ENCODE measurements around the gene IGDCC3. TPM values are rescaled to one million over a fixed set of nuclear protein-coding genes. Genes with fewer than 3 reads are reported as not detected.

Gene IGDCC3
- total RNA-seq, 1 experiment from 2014 or later: 53.5 TPM

- TF ChIP-seq, protein P1, sequence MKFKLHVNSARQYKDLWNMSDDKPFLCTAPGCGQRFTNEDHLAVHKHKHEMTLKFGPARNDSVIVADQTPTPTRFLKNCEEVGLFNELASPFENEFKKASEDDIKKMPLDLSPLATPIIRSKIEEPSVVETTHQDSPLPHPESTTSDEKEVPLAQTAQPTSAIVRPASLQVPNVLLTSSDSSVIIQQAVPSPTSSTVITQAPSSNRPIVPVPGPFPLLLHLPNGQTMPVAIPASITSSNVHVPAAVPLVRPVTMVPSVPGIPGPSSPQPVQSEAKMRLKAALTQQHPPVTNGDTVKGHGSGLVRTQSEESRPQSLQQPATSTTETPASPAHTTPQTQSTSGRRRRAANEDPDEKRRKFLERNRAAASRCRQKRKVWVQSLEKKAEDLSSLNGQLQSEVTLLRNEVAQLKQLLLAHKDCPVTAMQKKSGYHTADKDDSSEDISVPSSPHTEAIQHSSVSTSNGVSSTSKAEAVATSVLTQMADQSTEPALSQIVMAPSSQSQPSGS (CRISPR knock-in tag; IDR thresholded peaks at IDR 0.05; ENCODE audit: borderline replicate concordance, low read depth): no peak
- TF ChIP-seq ATF1 (CRISPR knock-in tag; IDR thresholded peaks at IDR 0.05) (no peak), STAT6 (CRISPR knock-in tag; conservative IDR thresholded peaks at IDR 0.05; ENCODE audit: low read depth) (no peak), SMAD3 (CRISPR knock-in tag; IDR thresholded peaks at IDR 0.05; ENCODE audit: borderline replicate concordance) (no peak), ZNF263 (CRISPR knock-in tag; IDR thresholded peaks at IDR 0.05; ENCODE audit: low read depth) (no peak), FOXP1 (CRISPR knock-in tag; IDR thresholded peaks at IDR 0.05; ENCODE audit: borderline replicate concordance) (no peak), FOXJ3 (CRISPR knock-in tag; IDR thresholded peaks at IDR 0.05; ENCODE audit: borderline replicate concordance) (no peak), OVOL2 (CRISPR knock-in tag; IDR thresholded peaks at IDR 0.05; ENCODE audit: borderline replicate concordance) (no peak), ZBTB21 (CRISPR knock-in tag; IDR thresholded peaks at IDR 0.05; ENCODE audit: borderline replicate concordance) (no peak)
- TF ChIP-seq, protein P2, sequence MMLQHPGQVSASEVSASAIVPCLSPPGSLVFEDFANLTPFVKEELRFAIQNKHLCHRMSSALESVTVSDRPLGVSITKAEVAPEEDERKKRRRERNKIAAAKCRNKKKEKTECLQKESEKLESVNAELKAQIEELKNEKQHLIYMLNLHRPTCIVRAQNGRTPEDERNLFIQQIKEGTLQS (CRISPR knock-in tag; conservative IDR thresholded peaks at IDR 0.05): no peak
Measured at GRCh38 chr15:65399997-65400396, 22.2 kb upstream of the IGDCC3 start (continued).

- ATAC-seq (no peak), DNase-seq (ENCODE audit: low spot score) (no peak)
- H3K4me3 Mint-ChIP-seq: no peak overlapping the region
- H3K36me3 Mint-ChIP-seq: no peaks in the 10 kb centered on the region
- H3K4me1 Mint-ChIP-seq: peaks cover 32% of the 10 kb centered on the region
- H3K9me3 Mint-ChIP-seq: no peaks in the 10 kb centered on the region
- POLR2A ChIA-PET: interaction anchor here (1.1 kb wide), 1 partner anchor 22 kb away, joined by 3 read pairs; no protein-coding TSS in a partner anchor
- H3K27me3 Mint-ChIP-seq (ENCODE audit: low read depth): peaks cover 41% of the 10 kb centered on the region
- CTCF ChIA-PET: interaction anchor here (0.9 to 4.4 kb wide), 7 partner anchors 14 to 212 kb away, joined by 3 to 105 read pairs (median 19); partner anchors contain the start of gene INTS14
- H3K27ac Mint-ChIP-seq: no peak overlapping the region
- no peak for TF ChIP-seq NR1H2 (CRISPR knock-in tag; IDR thresholded peaks at IDR 0.05)
- no peak for TF ChIP-seq ZMAT4 (CRISPR knock-in tag; IDR thresholded peaks at IDR 0.05)
- no peak for TF ChIP-seq GRHL2 (CRISPR knock-in tag; IDR thresholded peaks at IDR 0.05; ENCODE audit: insufficient replicate concordance, severe bottlenecking)
- TF ChIP-seq, protein P3, sequence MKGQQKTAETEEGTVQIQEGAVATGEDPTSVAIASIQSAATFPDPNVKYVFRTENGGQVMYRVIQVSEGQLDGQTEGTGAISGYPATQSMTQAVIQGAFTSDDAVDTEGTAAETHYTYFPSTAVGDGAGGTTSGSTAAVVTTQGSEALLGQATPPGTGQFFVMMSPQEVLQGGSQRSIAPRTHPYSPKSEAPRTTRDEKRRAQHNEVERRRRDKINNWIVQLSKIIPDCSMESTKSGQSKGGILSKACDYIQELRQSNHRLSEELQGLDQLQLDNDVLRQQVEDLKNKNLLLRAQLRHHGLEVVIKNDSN (CRISPR knock-in tag; IDR thresholded peaks at IDR 0.05): no peak
- no peak for TF ChIP-seq ZNF532 (CRISPR knock-in tag; IDR thresholded peaks at IDR 0.05; ENCODE audit: borderline replicate concordance)
- no peak for TF ChIP-seq FOXK1 (CRISPR knock-in tag; IDR thresholded peaks at IDR 0.05)
- no peak for TF ChIP-seq E2F4 (CRISPR knock-in tag; IDR thresholded peaks at IDR 0.05; ENCODE audit: borderline replicate concordance, low read depth)
- TF ChIP-seq, protein P4, sequence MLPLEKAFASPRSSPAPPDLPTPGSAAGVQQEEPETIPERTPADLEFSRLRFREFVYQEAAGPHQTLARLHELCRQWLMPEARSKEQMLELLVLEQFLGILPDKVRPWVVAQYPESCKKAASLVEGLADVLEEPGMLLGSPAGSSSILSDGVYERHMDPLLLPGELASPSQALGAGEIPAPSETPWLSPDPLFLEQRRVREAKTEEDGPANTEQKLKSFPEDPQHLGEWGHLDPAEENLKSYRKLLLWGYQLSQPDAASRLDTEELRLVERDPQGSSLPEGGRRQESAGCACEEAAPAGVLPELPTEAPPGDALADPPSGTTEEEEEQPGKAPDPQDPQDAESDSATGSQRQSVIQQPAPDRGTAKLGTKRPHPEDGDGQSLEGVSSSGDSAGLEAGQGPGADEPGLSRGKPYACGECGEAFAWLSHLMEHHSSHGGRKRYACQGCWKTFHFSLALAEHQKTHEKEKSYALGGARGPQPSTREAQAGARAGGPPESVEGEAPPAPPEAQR (CRISPR knock-in tag; IDR thresholded peaks at IDR 0.05): no peak
- TF ChIP-seq NFYB (CRISPR knock-in tag; conservative IDR thresholded peaks at IDR 0.05; ENCODE audit: low read depth): no peak
- TF ChIP-seq, protein P5, sequence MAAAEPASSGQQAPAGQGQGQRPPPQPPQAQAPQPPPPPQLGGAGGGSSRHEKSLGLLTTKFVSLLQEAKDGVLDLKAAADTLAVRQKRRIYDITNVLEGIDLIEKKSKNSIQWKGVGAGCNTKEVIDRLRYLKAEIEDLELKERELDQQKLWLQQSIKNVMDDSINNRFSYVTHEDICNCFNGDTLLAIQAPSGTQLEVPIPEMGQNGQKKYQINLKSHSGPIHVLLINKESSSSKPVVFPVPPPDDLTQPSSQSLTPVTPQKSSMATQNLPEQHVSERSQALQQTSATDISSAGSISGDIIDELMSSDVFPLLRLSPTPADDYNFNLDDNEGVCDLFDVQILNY (CRISPR knock-in tag; IDR thresholded peaks at IDR 0.05): no peak
- TF ChIP-seq ZNF138 (CRISPR knock-in tag; conservative IDR thresholded peaks at IDR 0.05): no peak
Measured at GRCh38 chr15:65399001-65399706, 21.4 kb upstream of the IGDCC3 start.
